A673 (cell line): Measurements from ENCODE around the gene CASQ2. TPM values are rescaled to one million over a fixed set of nuclear protein-coding genes. Genes with fewer than 3 reads are reported as not detected.

Experiments used
- BruUV-seq: library from RNA; stranded (reverse); fragments of 400-500 nt; replicated peaks from 2 replicates; lab custom pipeline; 2021; lab: Mats Ljungman, UMichigan
- CTCF ChIA-PET: fragments of 300-600 bp; sonication (Branson Sonifier 250); formaldehyde crosslinking; loops from one replicate; lab custom pipeline; 2022; ENCODE audit warnings: antibody characterized with exemption; lab: Charles Lee
- POLR2A ChIA-PET: fragments of 300-600 bp; sonication (Branson Sonifier 250); formaldehyde crosslinking; loops from one replicate; lab custom pipeline; 2022; ENCODE audit warnings: antibody characterized with exemption; ENCODE audit not compliant: low non-redundant PET; lab: Charles Lee
- DNase-seq: peaks from one replicate; pipeline ENCODE4 v3.0.0-alpha.2; 2015; ENCODE audit warnings: low spot score
- H3K27ac ChIP-seq: fragments of 200-600 bp; sonication (generic); 2 replicates; pipeline ENCODE4 v1.5.1; 2016; ENCODE audit warnings: mixed run types, low read depth, mild to moderate bottlenecking, mixed read lengths, antibody characterized with exemption, low read length; ENCODE audit not compliant: poor library complexity, severe bottlenecking
- H3K27me3 ChIP-seq: fragments of 200-600 bp; sonication (generic); replicated peaks from 2 replicates; pipeline ENCODE4 v1.6.1; 2017; ENCODE audit warnings: mixed run types, low read depth, mild to moderate bottlenecking, mixed read lengths, antibody characterized with exemption, low read length; ENCODE audit not compliant: insufficient read depth, poor library complexity
- H3K36me3 ChIP-seq: fragments of 200-600 bp; sonication (generic); 2 replicates; pipeline ENCODE4 v1.6.1; 2016; ENCODE audit warnings: mixed run types, mild to moderate bottlenecking, mixed read lengths, antibody characterized with exemption, low read length; ENCODE audit not compliant: insufficient read depth, poor library complexity, severe bottlenecking
- H3K4me1 ChIP-seq: fragments of 200-600 bp; sonication (generic); 2 replicates; pipeline ENCODE4 v1.6.1; 2017; ENCODE audit warnings: mixed run types, mild to moderate bottlenecking, mixed read lengths, antibody characterized with exemption, low read length; ENCODE audit not compliant: insufficient read depth, poor library complexity, severe bottlenecking
- H3K4me3 ChIP-seq: fragments of 200-600 bp; sonication (generic); 2 replicates; pipeline ENCODE4 v1.5.1; 2016; ENCODE audit warnings: low read depth, mixed run types, mild to moderate bottlenecking, mixed read lengths, low read length; ENCODE audit not compliant: poor library complexity, severe bottlenecking
- H3K9me3 ChIP-seq: fragments of 200-600 bp; sonication (generic); 2 replicates; pipeline ENCODE4 v1.6.1; 2016; ENCODE audit warnings: mixed run types, low read depth, mild to moderate bottlenecking, mixed read lengths, antibody characterized with exemption, low read length; ENCODE audit not compliant: poor library complexity, severe bottlenecking
- CTCF ChIP-seq: fragments of 300-800, 200-600 bp; sonication (generic); conservative IDR thresholded peaks from 2 replicates; pipeline ENCODE4 v1.5.1; 2017; ENCODE audit warnings: low read depth, mild to moderate bottlenecking, antibody characterized with exemption, low read length, moderate library complexity, mixed read lengths
- EZH2 ChIP-seq: fragments of 200-600 bp; sonication (generic); IDR thresholded peaks from 2 replicates; pipeline ENCODE4 v1.6.1; 2017; ENCODE audit warnings: borderline replicate concordance, low read depth, mild to moderate bottlenecking, mixed read lengths, antibody characterized with exemption, low read length; ENCODE audit not compliant: poor library complexity, severe bottlenecking
- intact Hi-C: fragments of 100-400 bp; cut with micrococcal nuclease; formaldehyde crosslinking; loops from one replicate; pipeline ENCODE4 v1.10.0; 2022; ENCODE audit not compliant: unreplicated experiment
- total RNA-seq: library from RNA; stranded (reverse); gene quantifications from 2 replicates; pipeline ENCODE4 v1.2.3, GENCODE V29; 2021

CASQ2 gene
- total RNA-seq, 1 experiment from 2014 or later, result 0.52 TPM

GRCh38 chr1:115658646-115659045 lies 109.9 kb downstream of the CASQ2 start:
- H3K27ac ChIP-seq, result no peak overlapping the region
- H3K9me3 ChIP-seq, result no peaks in the 10 kb centered on the region
- H3K36me3 ChIP-seq, result peaks cover 6% of the 10 kb centered on the region
- no TSS peak for BruUV-seq
- TF ChIP-seq EZH2 (no peak), CTCF (no peak)
- intact Hi-C loops, result no loop called here
- no peak for DNase-seq
- H3K4me3 ChIP-seq, result no peak overlapping the region
- ChIA-PET CTCF (no interaction called here), POLR2A (interaction anchor here (0.7 kb wide), 1 partner anchor 24 kb away, joined by 3 read pairs; no protein-coding TSS in a partner anchor)
- H3K27me3 ChIP-seq, result no peaks in the 10 kb centered on the region
- peaks cover 5% of the 10 kb centered on the region for H3K4me1 ChIP-seq

DNA sequence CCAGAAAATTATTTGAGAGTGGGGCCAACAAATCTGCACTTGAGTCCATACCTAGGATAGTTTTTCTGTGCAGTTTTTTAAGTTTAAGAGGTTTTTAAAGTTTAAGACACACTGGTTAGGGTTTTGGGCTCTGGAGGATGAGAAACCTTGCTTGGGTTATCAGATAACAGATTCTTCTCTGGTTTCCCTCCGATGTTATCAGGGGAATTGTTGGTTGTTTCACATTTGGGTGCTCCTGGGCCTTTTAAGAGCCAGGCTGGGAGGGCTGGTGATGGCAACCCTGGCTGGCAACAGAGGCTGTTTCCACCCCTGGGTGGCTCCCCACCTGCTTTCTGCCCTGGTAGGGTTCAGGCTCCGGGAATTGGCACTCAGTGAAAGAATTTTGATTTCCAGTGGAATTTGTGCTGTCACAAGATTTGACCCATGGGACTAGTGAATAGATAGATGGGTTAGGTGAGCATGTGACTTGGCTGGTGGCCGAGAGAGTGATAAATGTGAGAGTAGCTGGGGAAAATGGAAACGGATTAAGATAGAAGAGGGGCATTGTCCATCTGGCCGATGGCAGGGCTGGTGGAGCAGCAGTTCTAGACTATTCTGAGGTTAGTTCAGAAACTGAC lies 111.9 kb downstream of the CASQ2 start:
- TF ChIP-seq EZH2, result no peak
- TF ChIP-seq CTCF, result no peak
- no peaks in the 10 kb centered on the region for H3K27me3 ChIP-seq
- POLR2A ChIA-PET, result no interaction called here
- peaks cover 13% of the 10 kb centered on the region for H3K36me3 ChIP-seq
- H3K4me3 ChIP-seq, result no peak overlapping the region
- no TSS peak for BruUV-seq
- CTCF ChIA-PET, result interaction anchor here (1.5 kb wide), 1 partner anchor 50 kb away, joined by 3 read pairs; no protein-coding TSS in a partner anchor
- H3K27ac ChIP-seq, result no peak overlapping the region
- intact Hi-C loops, result no loop called here
- H3K9me3 ChIP-seq, result no peaks in the 10 kb centered on the region
- peaks cover 5% of the 10 kb centered on the region for H3K4me1 ChIP-seq
- DNase-seq, result no peak

GRCh38 chr1:115655916-115656315 lies 112.6 kb downstream of the CASQ2 start:
- CTCF ChIA-PET, result interaction anchor here (1.5 kb wide), 1 partner anchor 51 kb away, joined by 3 read pairs; no protein-coding TSS in a partner anchor
- no peak overlapping the region for H3K4me3 ChIP-seq
- H3K9me3 ChIP-seq, result no peaks in the 10 kb centered on the region
- TF ChIP-seq EZH2 (no peak), CTCF (no peak)
- no peak for DNase-seq
- BruUV-seq, result no TSS peak
- intact Hi-C loops, result no loop called here
- H3K27ac ChIP-seq, result no peak overlapping the region
- H3K27me3 ChIP-seq, result no peaks in the 10 kb centered on the region
- peaks cover 5% of the 10 kb centered on the region for H3K4me1 ChIP-seq
- peaks cover 13% of the 10 kb centered on the region for H3K36me3 ChIP-seq
- POLR2A ChIA-PET, result no interaction called here
